IPS-18c (cell line): ENCODE results near the gene RBPJ.
"Not testable (repeated sequence)": the region's sequence is repeated elsewhere in the genome, so short reads cannot be mapped to it uniquely, and the experiment has no call there.

Experiments used
- H3K4me3 ChIP-seq: 2 replicates; pipeline ENCODE4 v1.7.0; 2013; ENCODE audit warnings: low read depth, mild to moderate bottlenecking, low read length, moderate library complexity; ENCODE audit not compliant: insufficient read depth
- H3K9me3 ChIP-seq: one replicate; pipeline ENCODE4 v1.6.1; 2013; ENCODE audit warnings: mild to moderate bottlenecking, low read length, moderate library complexity; ENCODE audit not compliant: control insufficient read depth, insufficient read depth

The RBPJ gene

DNA sequence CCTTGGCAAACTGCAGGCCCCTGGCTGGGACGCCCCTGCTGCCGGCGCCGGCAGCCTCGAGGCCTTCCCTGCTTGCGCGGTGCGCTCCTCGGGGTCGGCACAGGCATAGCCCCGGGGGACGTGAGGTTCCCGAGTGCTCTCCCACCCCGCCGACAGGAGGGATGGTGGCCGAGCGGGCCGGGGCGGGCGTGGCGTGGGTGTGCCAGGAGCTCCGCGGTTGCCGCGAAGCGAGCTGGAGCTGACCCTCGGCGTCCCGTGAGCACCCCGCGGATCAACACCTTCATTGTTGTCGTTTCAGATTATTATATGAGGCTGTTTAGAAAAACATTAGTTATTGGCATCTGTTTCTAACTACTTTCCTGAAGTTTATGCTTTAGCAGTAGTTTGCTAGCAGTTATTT lies 38.7 kb downstream of the RBPJ start:
- H3K9me3 ChIP-seq, H3K4me3 ChIP-seq: not testable (repeated sequence)

DNA sequence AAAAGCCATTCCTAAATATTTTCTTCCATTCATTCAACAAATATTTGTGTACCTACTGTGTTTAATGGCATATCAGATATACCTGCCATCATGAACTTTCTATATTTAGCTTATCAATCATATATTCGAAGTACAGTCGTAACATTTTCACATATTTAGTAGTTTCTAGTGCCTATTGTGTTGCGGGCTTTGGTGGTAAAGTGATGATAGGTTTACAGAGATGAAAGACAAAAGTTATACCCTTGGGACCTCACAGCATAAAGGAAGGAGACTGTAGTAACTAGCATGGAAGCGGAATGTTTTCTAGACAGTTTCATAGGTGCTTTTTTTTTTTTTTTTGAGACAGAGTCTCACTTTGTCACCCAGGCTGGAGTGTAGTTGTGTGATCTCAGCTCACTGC lies 39.5 kb downstream of the RBPJ start:
- H3K4me3 ChIP-seq, result no peak overlapping the region

DNA sequence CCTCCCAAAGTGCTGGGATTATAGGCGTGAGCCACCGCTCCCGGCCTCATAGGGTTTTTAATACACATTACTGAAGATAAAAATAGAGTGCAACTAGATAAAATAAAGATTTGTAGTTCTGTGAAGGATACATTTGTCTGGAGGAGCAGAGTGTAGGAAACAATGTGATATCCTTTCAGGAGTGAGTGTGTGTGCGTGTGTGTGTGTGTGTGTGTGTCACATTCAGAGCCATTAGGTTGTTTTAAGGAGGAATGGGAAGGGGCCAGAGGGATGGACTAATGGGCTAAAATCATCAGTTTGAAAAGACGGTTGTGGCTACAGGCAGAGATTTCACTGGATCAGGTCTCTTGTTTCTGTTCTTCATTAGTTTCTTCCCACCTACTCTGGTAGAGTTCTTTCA lies 40.0 kb downstream of the RBPJ start:
- Histone ChIP-seq H3K4me3 (no peak overlapping the region), H3K9me3 (no peaks in the 10 kb centered on the region)

More for the DNA sequence above, 39.5 kb downstream of the RBPJ start:
- no peaks in the 10 kb centered on the region for H3K9me3 ChIP-seq

GRCh38 chr4:26361297-26361696 lies 40.5 kb downstream of the RBPJ start:
- Histone ChIP-seq H3K4me3 (no peak overlapping the region), H3K9me3 (no peaks in the 10 kb centered on the region)

- no peak overlapping the region for H3K4me3 ChIP-seq
- no peaks in the 10 kb centered on the region for H3K9me3 ChIP-seq
Observed at GRCh38 chr4:26362745-26363439, 42.1 kb downstream of the RBPJ start.

DNA sequence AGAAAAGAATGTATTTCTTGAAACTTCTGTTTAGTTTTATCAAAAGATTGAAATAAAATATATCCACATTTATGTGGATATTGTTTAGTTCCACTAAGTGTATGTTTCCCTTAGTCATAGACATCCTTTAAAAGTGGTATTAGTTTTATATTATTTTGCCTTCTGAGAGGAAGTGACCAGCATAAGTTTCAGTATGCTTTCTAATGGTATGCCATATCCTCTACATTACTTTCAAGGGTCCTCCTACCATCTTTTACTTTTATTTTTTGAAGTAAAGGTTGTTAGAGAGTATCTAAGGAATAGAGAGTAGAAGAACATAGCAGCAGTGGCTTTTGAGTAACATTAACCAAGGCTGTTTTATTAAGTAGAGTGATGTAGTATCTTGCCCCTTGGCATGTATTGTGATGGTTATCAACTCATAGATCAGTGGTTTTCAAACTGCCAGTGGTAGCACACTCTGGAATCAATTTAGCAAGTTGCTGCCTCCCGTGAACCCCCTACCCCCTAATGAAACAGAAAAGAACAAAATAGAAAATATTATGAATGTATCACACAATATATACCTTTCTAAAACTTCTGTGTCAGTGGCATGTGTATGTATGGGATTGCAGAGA lies 44.8 kb downstream of the RBPJ start:
- H3K4me3 ChIP-seq, result no peak overlapping the region

GRCh38 chr4:26367811-26368210 lies 47.0 kb downstream of the RBPJ start:
- no peaks in the 10 kb centered on the region for H3K9me3 ChIP-seq
- no peak overlapping the region for H3K4me3 ChIP-seq

More for the DNA sequence above, 44.8 kb downstream of the RBPJ start:
- no peaks in the 10 kb centered on the region for H3K9me3 ChIP-seq

DNA sequence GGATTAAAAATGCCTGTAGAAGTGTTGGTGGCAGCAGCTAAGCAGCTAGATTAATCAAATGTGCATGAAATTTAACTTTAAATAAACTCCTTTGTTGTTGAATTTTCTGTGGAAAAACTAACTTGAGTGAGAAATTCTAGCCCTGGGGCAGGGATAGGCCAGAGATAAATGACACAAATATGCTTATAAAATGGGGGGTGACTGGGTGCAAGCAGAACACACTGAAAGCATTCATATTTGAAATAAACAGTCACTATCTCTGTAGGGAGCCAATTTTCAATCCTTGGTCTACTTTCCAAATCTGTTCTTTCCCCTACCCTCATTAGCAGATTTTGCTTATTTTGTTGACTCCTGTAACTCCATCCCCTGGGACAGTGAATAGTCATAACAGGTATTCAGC lies 47.9 kb downstream of the RBPJ start:
- H3K4me3 ChIP-seq, result no peak overlapping the region

GRCh38 chr4:26369132-26369531 lies 48.3 kb downstream of the RBPJ start:
- Histone ChIP-seq H3K9me3 (no peaks in the 10 kb centered on the region), H3K4me3 (no peak overlapping the region)

More for the DNA sequence above, 47.9 kb downstream of the RBPJ start:
- H3K9me3 ChIP-seq, result no peaks in the 10 kb centered on the region

DNA sequence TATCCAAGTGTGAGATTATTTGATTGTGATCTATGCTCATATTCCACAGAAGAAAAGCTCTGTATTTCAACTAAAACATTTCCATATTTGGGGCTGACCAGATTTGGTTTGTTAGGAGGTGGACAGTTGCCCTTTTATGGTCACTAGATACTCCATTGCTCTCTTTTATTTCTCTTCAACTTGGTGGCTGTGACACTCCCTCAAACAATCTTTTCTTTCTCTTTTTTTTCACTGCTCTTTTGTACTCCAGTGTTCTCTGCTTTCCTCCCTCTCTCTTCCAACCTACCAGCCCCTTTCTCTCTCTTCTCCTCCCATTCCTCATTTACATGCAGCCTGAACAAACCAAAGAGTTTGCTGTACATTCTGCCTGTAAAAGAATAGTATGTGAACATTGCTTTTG lies 48.8 kb downstream of the RBPJ start:
- no peak overlapping the region for H3K4me3 ChIP-seq

DNA sequence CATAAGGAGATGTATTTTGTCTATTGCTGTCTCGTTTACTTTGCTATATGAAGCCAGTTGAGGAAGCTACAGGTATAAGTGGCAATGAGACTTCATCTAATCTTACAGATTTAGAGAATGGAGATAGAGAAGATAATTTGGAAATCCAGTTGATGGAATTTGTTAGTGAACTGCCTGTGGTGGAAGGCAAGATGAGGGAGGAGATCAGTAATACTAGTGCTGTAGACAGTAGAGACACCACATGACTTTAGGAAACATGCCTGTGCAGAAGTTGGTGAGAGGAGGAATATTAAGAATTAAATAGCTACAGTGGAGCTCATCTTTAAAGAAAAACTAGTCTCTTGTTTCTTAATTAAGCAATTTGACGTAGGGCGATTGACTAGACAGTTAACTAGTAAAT lies 51.3 kb downstream of the RBPJ start:
- no peak overlapping the region for H3K4me3 ChIP-seq

More for the DNA sequence above, 48.8 kb downstream of the RBPJ start:
- H3K9me3 ChIP-seq, result no peaks in the 10 kb centered on the region

GRCh38 chr4:26372525-26373172 lies 51.8 kb downstream of the RBPJ start:
- Histone ChIP-seq H3K4me3 (no peak overlapping the region), H3K9me3 (no peaks in the 10 kb centered on the region)

More for the DNA sequence above, 51.3 kb downstream of the RBPJ start:
- no peaks in the 10 kb centered on the region for H3K9me3 ChIP-seq

DNA sequence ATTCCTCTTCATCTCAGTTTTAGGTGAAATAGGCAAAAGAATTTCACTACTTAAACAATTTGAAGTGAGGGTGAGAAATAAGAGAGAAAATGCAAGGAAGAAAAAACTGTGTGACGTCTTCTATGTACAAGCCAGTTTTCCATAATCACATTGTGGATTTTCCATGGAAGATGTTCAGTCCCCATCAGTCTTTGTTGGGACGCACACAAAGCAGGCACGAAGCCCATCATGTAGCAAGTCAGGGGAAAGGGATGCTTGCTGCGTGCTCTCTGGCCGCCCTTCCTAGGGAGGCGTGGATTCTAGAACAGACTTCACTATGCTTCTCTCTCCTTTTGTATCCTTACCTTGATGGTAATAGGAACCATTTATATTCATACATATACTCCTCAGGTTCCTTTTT lies 54.7 kb downstream of the RBPJ start:
- H3K9me3 ChIP-seq, result no peaks in the 10 kb centered on the region

GRCh38 chr4:26377328-26378311 lies 56.8 kb downstream of the RBPJ start:
- no peak overlapping the region for H3K4me3 ChIP-seq
- H3K9me3 ChIP-seq, result no peaks in the 10 kb centered on the region

More for the DNA sequence above, 54.7 kb downstream of the RBPJ start:
- H3K4me3 ChIP-seq, result no peak overlapping the region

- Histone ChIP-seq H3K9me3 (no peaks in the 10 kb centered on the region), H3K4me3 (no peak overlapping the region)
Observed at GRCh38 chr4:26379837-26380236, 59.0 kb downstream of the RBPJ start.

DNA sequence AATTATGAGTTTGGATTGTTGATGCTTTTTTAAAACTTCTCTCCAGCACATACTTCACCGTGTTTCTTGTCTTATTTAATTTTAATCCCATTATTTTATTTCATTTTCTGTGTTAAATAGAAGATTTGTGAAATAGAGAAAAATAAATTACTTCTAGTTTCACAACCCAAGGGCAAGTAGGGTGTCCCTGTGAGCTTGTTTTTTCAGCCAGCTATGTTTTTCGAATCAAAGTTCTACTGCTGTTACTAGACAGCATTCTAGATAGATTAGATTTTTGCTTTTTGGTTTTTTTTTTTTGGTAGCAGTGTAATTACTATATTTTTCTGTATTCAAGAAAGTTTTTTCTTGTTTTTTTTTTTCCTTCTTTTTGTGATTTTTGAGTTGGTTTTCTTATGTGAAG lies 59.9 kb downstream of the RBPJ start:
- Histone ChIP-seq H3K9me3 (no peaks in the 10 kb centered on the region), H3K4me3 (no peak overlapping the region)

DNA sequence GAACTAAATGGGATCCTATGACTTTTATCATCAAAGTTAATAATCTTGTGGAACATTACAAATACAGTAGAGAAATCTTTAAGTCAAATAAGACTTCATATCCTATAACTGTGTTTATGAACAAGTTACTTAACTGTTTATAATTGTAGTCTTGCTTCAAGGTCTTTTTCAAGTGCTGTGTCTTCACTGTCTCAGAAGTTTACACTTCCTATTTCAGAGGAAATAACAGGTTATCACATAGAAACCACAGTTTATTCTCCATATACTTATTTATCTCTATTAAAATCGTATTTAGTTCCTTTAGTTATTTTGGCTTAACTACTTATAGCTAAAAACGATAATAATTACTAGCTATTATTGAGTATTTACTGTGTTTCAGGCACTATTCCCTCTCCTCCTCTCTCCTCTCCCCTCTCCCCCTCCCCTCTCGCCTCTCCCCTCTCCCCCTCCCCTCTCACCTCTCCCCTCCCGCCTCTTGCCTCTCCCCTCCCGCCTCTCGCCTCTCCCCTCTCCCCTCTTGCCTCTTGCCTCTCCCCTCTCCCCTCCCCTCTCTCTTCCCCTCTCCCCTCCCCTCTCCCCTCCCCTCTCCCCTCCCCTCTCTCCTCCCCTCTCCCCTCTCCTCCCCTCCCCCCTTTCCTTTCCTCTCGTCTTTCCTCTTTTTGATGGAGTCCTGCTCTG lies 63.7 kb downstream of the RBPJ start:
- no peak overlapping the region for H3K4me3 ChIP-seq

More for the DNA sequence above, 63.7 kb downstream of the RBPJ start:
- no peaks in the 10 kb centered on the region for H3K9me3 ChIP-seq
